GM12873 (cell line): Measurements from ENCODE around the gene DHRS9.

Source experiments
- CTCF ChIP-seq: IDR thresholded peaks from 2 replicates; pipeline ENCODE4 v1.5.1; 2012; ENCODE audit warnings: low read depth, mild to moderate bottlenecking, moderate library complexity, low read length, control low read depth; ENCODE audit not compliant: insufficient read depth; ENCODE audit errors: missing control alignments

The DHRS9 gene

GRCh38 chr2:169069833-169070232 is 470 bp downstream of the DHRS9 start:
- TF ChIP-seq CTCF = no peak

- no peak for TF ChIP-seq CTCF
Observed at GRCh38 chr2:169071455-169071854, 2.1 kb downstream of the DHRS9 start.

- no peak for TF ChIP-seq CTCF
Observed at GRCh38 chr2:169072163-169072925, 3.0 kb downstream of the DHRS9 start.

- no peak for TF ChIP-seq CTCF
Observed at GRCh38 chr2:169073211-169073962, 4.0 kb downstream of the DHRS9 start.

- TF ChIP-seq CTCF = no peak
Observed at GRCh38 chr2:169073963-169074751, 4.8 kb downstream of the DHRS9 start.

- no peak for TF ChIP-seq CTCF
Observed at GRCh38 chr2:169077674-169078240, 8.4 kb downstream of the DHRS9 start.
